ENCODE measurements around the gene NDOR1. TPM values are rescaled to one million over a fixed set of nuclear protein-coding genes. Genes with fewer than 3 reads are reported as not detected.

Gene NDOR1
- total RNA-seq, 4 donors from 2014 or later = 5.6 to 6.6 (median 6.1) TPM

GRCh38 chr9:137217276-137218211 is 12.0 kb downstream of the NDOR1 start:
- ATAC-seq (ENCODE audit: low FRiP score) = peak; percentile 69
- TF ChIP-seq CTCF (IDR thresholded peaks at IDR 0.05) = no peak
- DNase-seq (ENCODE audit: low spot score) = peak; percentile 44

GRCh38 chr9:137218212-137218753 is 12.8 kb downstream of the NDOR1 start:
- DNase-seq (ENCODE audit: low spot score) = no peak
- TF ChIP-seq CTCF (IDR thresholded peaks at IDR 0.05) = no peak
- ATAC-seq (ENCODE audit: low FRiP score) = no peak

- no peak for TF ChIP-seq CTCF (IDR thresholded peaks at IDR 0.05)
- DNase-seq (ENCODE audit: low spot score) = no peak
- ATAC-seq (ENCODE audit: low FRiP score) = no peak
Measured at GRCh38 chr9:137218754-137219271, 13.3 kb downstream of the NDOR1 start.

- ATAC-seq (ENCODE audit: low FRiP score) = no peak
- no peak for TF ChIP-seq CTCF (IDR thresholded peaks at IDR 0.05)
- no peak for DNase-seq (ENCODE audit: low spot score)
Measured at GRCh38 chr9:137219757-137220316, 14.3 kb downstream of the NDOR1 start.

GRCh38 chr9:137220317-137221094 is 15.0 kb downstream of the NDOR1 start:
- DNase-seq (ENCODE audit: low spot score) = no peak
- TF ChIP-seq CTCF (IDR thresholded peaks at IDR 0.05) = no peak

GRCh38 chr9:137221095-137221505 is 15.6 kb downstream of the NDOR1 start:
- no peak for ATAC-seq (ENCODE audit: low FRiP score)
- no peak for TF ChIP-seq CTCF (IDR thresholded peaks at IDR 0.05)
- DNase-seq (ENCODE audit: low spot score) = no peak

More at GRCh38 chr9:137220317-137221094, 15.0 kb downstream of the NDOR1 start:
- no peak for ATAC-seq (ENCODE audit: low FRiP score)
